ENCODE results near the gene PMFBP1. TPM values are rescaled to one million over a fixed set of nuclear protein-coding genes. Genes with fewer than 3 reads are reported as not detected.

PMFBP1 gene
- polyA plus RNA-seq, 3 donors = 2.9 to 7.6 (median 4.2) TPM

- no peak for DNase-seq (ENCODE audit: extremely low read depth in 1 of 11, low read depth in 9 of 11, low spot score in 4 of 11)
These were observed 29.5 kb downstream of the PMFBP1 start for GRCh38 chr16:72142476-72142875.

DNA sequence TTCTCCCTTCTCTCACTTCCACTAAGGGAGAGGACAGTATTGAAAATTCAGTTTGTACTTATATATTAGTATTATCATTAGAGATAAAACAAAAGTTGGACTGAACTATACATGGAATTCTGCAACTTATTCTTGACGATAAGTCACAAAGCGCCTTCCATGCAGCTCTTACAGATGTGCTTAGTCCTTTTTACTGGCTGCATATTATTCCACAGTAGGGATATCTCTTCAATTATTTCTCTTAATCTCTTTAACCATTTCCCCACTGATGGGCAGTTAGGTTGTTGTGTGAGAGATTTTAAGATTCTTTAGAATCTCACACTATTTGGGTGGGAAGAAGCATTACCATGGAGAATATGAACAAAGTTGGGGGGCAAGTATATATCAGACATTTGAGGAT is 32.0 kb downstream of the PMFBP1 start:
- DNase-seq (ENCODE audit: extremely low read depth in 1 of 11, low read depth in 9 of 11, low spot score in 4 of 11) = no peak

DNA sequence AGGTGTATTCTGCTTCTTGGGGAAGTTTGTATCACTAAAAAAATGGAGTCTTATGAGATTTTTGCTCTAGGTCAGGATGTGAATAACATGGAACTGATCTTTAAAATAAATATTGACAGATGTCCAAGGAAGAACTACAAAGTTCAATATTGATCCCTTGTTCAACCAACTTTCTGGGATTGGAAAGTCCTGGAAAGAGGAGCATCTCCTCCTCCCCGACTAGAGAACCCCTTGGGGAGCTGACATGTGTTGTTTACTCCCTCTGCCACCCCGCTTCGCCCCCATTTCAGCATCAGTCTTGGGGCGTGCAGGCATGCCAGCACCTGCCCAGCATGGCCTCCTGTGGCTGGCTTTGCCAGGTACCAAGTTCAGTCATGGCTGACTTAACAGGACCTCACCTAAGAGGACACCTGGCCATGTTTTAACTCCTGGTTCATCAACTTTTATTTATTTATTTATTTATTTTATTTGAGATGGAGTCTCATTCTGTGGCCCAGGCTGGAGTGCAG is 33.8 kb downstream of the PMFBP1 start:
- DNase-seq (ENCODE audit: extremely low read depth in 1 of 11, low read depth in 9 of 11, low spot score in 4 of 11) = no peak

- no peak for DNase-seq (ENCODE audit: extremely low read depth in 1 of 11, low read depth in 9 of 11, low spot score in 4 of 11)
These were observed 34.4 kb downstream of the PMFBP1 start for GRCh38 chr16:72137380-72138063.

DNA sequence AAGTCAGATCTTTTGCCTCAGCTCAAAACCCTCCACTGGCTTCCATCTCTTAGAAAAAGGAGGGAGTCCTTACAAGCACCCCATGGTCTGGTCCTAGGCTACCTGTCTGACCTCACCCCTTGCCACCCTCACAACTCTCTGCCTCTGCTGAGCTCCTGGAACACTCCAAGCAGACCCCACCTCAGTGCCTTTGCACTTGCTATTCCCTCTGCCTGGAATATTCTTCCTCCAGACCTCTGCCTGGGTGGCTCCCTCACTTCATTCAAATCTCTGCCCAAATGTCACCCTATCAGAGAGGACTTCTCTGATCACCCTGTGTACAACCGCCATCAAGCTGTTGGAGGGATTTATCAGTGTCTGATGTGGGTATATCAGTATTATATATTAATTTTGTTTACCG is 37.4 kb downstream of the PMFBP1 start:
- DNase-seq (ENCODE audit: extremely low read depth in 1 of 11, low read depth in 9 of 11, low spot score in 4 of 11) = no peak

DNA sequence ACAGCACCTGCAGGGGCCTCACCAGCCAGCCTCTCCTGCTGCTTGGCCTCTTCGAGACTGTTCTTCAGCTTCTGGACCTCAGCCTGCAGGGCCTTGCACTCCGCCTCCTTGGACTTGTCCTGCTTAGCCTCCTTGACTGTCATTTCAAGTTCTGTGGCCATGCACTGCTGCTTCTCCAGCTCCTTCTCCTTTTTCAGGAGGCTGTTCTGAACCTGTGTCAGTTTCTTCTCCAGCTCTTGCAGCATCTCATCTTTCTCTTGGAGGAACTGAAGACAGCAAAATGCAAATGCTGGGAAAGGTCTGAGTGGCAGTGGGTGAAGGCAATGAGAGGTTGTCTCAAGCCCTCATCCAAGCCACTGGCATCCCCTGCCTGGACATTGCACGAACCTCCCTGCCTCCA is 39.2 kb downstream of the PMFBP1 start:
- no peak for DNase-seq (ENCODE audit: extremely low read depth in 1 of 11, low read depth in 9 of 11, low spot score in 4 of 11)

GRCh38 chr16:72131036-72131435 is 40.9 kb downstream of the PMFBP1 start:
- DNase-seq (ENCODE audit: extremely low read depth in 1 of 11, low read depth in 9 of 11, low spot score in 4 of 11) = no peak

GRCh38 chr16:72129976-72130656 is 41.8 kb downstream of the PMFBP1 start:
- no peak for DNase-seq (ENCODE audit: extremely low read depth in 1 of 11, low read depth in 9 of 11, low spot score in 4 of 11)

DNA sequence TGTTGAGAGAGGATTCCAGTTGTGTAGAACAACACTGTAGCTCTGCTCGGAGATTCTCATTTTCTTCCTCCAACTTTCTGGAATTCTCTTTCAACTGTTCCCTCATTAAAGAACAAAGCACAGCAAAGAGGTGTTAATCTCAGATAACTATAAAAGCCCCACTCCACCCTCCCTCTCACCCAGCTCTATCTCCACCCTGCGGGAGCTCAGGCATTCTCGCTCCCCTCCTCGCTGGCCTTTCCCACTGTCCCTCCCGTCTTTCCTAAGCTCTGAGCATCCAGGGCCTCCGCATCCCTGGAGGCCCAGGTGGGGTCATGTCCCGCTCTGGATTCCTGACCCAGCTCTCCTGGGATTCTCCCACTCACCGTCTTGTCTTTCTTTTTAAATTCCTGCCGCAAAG is 43.3 kb downstream of the PMFBP1 start:
- DNase-seq (ENCODE audit: extremely low read depth in 1 of 11, low read depth in 9 of 11, low spot score in 4 of 11) = no peak

- DNase-seq (ENCODE audit: extremely low read depth in 1 of 11, low read depth in 9 of 11, low spot score in 4 of 11) = no peak
These were observed 45.6 kb downstream of the PMFBP1 start for GRCh38 chr16:72126429-72126765.

- no peak for DNase-seq (ENCODE audit: extremely low read depth in 1 of 11, low read depth in 9 of 11, low spot score in 4 of 11)
These were observed 46.1 kb downstream of the PMFBP1 start for GRCh38 chr16:72125635-72126428.

GRCh38 chr16:72124761-72125634 is 47.0 kb downstream of the PMFBP1 start:
- DNase-seq (ENCODE audit: extremely low read depth in 1 of 11, low read depth in 9 of 11, low spot score in 4 of 11) = peak; percentile 29 to 72 (median 55)

- no peak for DNase-seq (ENCODE audit: extremely low read depth in 1 of 11, low read depth in 9 of 11, low spot score in 4 of 11)
These were observed 47.8 kb downstream of the PMFBP1 start for GRCh38 chr16:72124148-72124547.

GRCh38 chr16:72123426-72123825 is 48.5 kb downstream of the PMFBP1 start:
- DNase-seq (ENCODE audit: extremely low read depth in 1 of 11, low read depth in 9 of 11, low spot score in 4 of 11) = no peak

- DNase-seq (ENCODE audit: extremely low read depth in 1 of 11, low read depth in 9 of 11, low spot score in 4 of 11) = no peak
These were observed 49.0 kb downstream of the PMFBP1 start for GRCh38 chr16:72122916-72123315.

DNA sequence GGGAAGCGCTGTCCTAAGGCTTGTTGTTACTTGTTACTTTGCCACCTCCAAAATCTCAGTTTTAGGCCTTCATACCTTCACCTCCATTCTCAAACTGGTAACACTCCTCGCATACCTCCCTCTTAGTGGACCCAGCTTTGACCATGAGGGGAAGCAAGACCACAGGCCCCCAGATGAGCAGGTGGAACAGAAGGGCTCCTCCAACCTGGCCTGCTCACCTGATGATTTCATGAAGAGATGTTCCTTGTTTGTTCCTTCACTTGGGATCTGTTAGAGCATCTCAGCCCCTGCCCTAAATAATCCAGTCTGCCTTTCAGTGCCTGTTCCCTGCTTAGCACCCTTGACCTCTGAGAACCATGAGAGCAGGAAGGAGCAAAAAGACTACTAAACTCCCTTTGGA is 49.6 kb downstream of the PMFBP1 start:
- no peak for DNase-seq (ENCODE audit: extremely low read depth in 1 of 11, low read depth in 9 of 11, low spot score in 4 of 11)

DNA sequence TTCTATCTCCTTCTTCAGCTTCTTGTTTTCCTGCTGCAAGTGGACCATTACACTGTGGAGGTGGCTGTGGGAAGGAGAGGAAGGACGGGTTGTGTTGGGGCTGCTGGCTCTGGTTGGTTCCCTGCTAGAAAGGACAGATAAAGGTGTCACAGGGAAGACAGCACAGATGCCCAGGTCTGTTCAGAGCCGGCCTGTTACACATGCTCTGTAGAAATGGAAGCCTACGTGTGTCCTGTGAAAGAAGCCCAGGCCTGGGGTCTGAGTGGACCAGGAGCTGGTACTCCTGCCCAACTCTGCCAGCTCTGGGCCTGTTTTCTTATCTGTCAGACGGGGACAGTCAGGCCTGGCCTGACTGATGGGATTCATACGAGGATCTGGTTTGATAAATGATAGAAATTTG is 51.9 kb downstream of the PMFBP1 start:
- no peak for DNase-seq (ENCODE audit: extremely low read depth in 1 of 11, low read depth in 9 of 11, low spot score in 4 of 11)

DNA sequence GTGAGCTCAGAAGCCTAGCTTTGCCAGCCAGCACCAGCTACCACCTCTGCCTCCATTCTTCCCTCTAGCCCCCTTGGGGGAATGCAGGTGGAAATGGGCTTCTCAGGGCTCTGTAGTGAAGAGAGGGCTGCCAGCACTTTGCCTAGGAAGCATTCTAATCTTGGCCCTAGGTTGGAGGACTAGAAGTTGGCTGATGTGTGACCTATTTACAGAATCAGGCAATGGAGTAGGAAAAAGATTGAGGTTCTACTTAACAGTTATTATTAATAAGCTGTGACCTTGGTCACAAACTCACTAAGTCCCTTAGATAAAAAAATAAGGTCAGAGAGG is 58.4 kb downstream of the PMFBP1 start:
- no peak for DNase-seq (ENCODE audit: extremely low read depth in 1 of 11, low read depth in 9 of 11, low spot score in 4 of 11)

DNA sequence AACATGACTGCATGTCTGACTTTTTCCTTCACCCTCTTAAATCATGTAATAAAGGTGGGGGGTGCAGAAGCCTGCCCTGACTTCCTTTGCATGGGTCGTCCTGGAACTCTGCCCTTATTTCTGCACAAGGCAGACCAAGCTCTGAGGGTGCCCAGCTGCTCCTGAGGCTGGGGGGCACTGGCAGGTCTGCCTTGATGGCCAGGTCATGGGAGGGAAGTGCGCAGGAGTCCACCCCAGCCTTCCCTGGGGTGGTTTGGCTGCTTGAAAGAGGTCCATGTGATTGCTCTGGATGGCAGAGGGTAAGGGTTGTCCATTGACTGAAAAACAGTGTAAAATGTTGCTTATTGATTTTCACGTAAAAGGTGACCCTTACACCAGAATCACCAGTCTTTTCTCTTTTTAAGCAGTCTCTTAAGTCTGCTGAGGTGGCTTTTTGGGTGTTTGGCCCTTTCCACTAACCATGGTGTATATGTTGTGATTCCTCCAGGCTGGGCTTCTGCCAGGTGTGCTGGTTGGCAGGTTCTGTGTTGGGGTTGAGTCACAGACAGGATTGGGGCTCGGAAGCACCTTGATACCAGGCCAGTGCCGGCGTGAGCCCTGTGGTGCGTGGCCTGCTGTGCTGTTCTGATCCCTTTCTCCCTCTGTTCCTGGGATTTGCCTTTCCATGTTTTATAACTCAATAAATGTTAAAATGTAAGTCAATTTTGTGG is 58.9 kb downstream of the PMFBP1 start:
- DNase-seq (ENCODE audit: extremely low read depth in 1 of 11, low read depth in 9 of 11, low spot score in 4 of 11) = no peak

All from renal cortex interstitium (tissue), 11 donors.